HG03045 (cell line): ENCODE data around the gene SYNGR1.
"Not testable (repeated sequence)": the region's sequence is repeated elsewhere in the genome, so short reads cannot be mapped to it uniquely, and the experiment has no call there.

Experiments
- ATAC-seq: cut with Tn5 transposase; IDR thresholded peaks from one replicate; pipeline ENCODE4 v1.9.1; 2021; ENCODE audit warnings: mild to moderate bottlenecking, moderate library complexity; ENCODE audit not compliant: unreplicated experiment

Gene SYNGR1

GRCh38 chr22:39350757-39351688 is 1.2 kb downstream of the SYNGR1 start:
- no peak for ATAC-seq

- no peak for ATAC-seq
These were observed 2.0 kb downstream of the SYNGR1 start for GRCh38 chr22:39351689-39352214.

- ATAC-seq = no peak
These were observed 2.6 kb downstream of the SYNGR1 start for GRCh38 chr22:39352306-39352891.

GRCh38 chr22:39353346-39353745 is 3.6 kb downstream of the SYNGR1 start:
- no peak for ATAC-seq

GRCh38 chr22:39355080-39355479 is 5.3 kb downstream of the SYNGR1 start:
- ATAC-seq = no peak

- not testable (repeated sequence) for ATAC-seq
These were observed 6.0 kb downstream of the SYNGR1 start for GRCh38 chr22:39355805-39356204.

GRCh38 chr22:39356464-39356863 is 6.7 kb downstream of the SYNGR1 start:
- ATAC-seq = no peak

GRCh38 chr22:39357110-39358108 is 7.6 kb downstream of the SYNGR1 start:
- ATAC-seq = not testable (repeated sequence)

GRCh38 chr22:39358197-39358596 is 8.4 kb downstream of the SYNGR1 start:
- ATAC-seq = not testable (repeated sequence)

- no peak for ATAC-seq
These were observed 9.9 kb downstream of the SYNGR1 start for GRCh38 chr22:39359659-39360195.

- ATAC-seq = no peak
These were observed 10.5 kb downstream of the SYNGR1 start for GRCh38 chr22:39360242-39360641.

- ATAC-seq = no peak
These were observed 11.1 kb downstream of the SYNGR1 start for GRCh38 chr22:39360674-39361413.

- no peak for ATAC-seq
These were observed 11.7 kb downstream of the SYNGR1 start for GRCh38 chr22:39361496-39361895.

- ATAC-seq = no peak
These were observed 12.5 kb downstream of the SYNGR1 start for GRCh38 chr22:39362271-39362670.

- no peak for ATAC-seq
These were observed 13.1 kb downstream of the SYNGR1 start for GRCh38 chr22:39362932-39363331.

GRCh38 chr22:39363751-39364515 is 14.1 kb downstream of the SYNGR1 start:
- no peak for ATAC-seq

- no peak for ATAC-seq
These were observed 15.1 kb downstream of the SYNGR1 start for GRCh38 chr22:39364714-39365491.

- no peak for ATAC-seq
These were observed 15.6 kb downstream of the SYNGR1 start for GRCh38 chr22:39365492-39365780.
